CD4-positive, alpha-beta T cell treated with Interleukin-15 for 1 hour (primary cell): Measurements from ENCODE around the gene PPIC.

Experiments
- DNase-seq: peaks from one replicate; pipeline ENCODE4 v3.0.0-alpha.2; 2020

PPIC gene

GRCh38 chr5:123036391-123037103 is at the start of gene PPIC:
PPIC (minus strand) TSS chr5:123036725; CDS start chr5:123036625, 100 bp downstream.
- DNase-seq: no peak

GRCh38 chr5:123085638-123086286 is 49.2 kb upstream of the PPIC start:
- no peak for DNase-seq

- no peak for DNase-seq
Observed at GRCh38 chr5:123084730-123085605, 48.4 kb upstream of the PPIC start.

GRCh38 chr5:123083298-123083697 is 46.8 kb upstream of the PPIC start:
- DNase-seq: no peak

DNA sequence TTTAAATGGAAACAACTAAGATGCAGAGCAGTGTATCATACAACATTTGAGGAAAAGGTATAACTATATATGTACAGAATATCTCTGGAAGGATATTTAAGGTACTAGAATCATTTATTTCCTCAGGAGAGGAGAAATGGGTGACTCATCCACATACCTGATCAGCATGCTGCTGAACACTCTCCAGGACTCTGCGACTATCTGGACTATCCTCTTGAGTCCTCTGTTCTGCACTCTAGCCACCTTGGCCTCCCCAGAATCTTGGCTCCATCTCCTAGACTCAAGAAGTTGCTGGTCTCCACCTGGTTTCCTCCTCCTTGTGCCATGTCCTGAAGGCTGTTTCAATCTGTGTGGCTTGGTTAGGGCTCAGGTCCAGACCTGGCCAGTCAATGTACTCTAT is 43.7 kb upstream of the PPIC start:
- no peak for DNase-seq

GRCh38 chr5:123075521-123076163 is 39.1 kb upstream of the PPIC start:
- no peak for DNase-seq

DNA sequence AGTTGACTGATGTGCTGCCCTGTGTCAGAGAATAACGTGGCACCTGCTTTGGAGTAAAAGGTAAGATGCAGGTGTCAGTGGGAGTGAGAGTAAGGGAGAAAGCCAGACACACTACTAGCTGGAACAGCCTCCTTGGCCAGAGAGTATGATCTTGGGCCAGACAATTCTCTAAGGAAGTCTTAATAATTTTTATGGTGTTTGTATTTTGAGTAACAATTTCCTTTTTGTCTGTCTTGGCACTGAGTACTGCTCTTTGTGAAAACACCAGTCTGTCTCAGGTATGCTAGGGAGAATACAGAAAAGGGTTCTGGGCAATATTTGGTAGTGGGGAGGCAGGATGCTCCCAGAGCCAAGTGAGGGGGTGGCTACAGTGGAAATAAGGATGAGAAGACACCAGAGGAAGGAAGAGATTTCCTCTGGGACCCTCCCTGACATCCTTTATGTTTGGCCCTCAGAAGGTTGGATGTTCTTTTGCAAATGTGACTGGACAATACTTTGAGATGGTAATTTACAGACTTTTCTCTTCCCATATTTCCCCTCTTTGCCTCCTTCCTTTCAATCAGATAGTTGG is 31.9 kb upstream of the PPIC start:
- no peak for DNase-seq

- no peak for DNase-seq
Observed at GRCh38 chr5:123066016-123066415, 29.5 kb upstream of the PPIC start.

DNA sequence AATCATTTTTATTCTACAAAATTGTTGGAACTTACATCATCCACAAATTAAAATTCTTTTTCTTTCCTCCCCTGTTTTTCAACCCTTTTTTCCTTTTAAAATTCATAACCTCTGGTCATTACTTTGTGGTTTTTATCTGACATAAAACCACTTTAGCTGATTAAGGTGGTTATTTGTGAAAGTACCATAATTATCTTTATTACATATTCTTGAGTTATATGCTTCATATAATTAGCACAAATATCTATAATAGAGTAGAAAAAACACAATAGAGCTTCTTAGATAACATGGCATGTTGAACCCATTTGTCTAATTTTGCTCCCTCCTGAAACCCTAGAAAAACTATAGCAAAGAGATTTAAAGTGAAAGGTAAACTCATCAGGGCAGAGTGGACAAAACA is 22.9 kb upstream of the PPIC start:
- no peak for DNase-seq

DNA sequence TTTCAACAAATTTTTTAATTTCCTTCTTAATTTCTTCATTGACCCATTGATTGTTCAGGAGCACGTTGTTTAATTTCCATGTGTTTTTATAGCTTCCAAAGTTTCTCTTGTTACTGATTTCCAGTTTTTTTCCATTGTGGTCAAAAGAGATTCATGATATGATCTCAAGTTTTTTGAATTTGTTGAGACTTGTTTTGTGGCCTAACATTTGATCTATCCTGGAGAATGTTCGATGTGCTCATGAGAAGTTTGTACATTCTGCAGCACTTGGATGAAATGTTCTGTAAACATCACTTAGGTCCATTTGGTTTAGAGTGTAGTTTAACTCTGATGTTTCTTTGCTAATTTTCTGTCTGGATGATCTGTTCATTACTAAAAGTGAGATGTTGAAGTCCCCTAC is 14.7 kb upstream of the PPIC start:
- no peak for DNase-seq

GRCh38 chr5:123047706-123048105 is 11.2 kb upstream of the PPIC start:
- no peak for DNase-seq

DNA sequence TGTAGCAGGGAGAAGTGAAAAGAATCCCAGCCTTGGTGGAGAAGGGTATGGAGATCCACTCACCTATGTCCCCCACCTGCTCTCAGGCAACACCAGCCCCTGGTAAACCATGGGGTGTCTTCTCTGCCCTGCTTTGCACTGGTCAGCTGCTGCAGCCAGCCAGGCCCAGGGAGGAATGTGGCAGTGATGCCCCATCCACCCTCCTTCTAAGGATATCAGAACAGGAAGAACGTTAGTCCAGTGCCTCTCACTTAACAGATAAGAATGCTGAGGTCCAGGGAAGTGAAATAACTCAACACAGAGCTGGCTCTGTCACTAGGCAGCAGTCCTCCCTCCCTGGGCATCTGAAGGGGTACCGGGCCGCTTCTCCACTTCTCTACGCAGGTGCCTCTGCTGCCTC is 9.7 kb upstream of the PPIC start:
- DNase-seq: no peak

DNA sequence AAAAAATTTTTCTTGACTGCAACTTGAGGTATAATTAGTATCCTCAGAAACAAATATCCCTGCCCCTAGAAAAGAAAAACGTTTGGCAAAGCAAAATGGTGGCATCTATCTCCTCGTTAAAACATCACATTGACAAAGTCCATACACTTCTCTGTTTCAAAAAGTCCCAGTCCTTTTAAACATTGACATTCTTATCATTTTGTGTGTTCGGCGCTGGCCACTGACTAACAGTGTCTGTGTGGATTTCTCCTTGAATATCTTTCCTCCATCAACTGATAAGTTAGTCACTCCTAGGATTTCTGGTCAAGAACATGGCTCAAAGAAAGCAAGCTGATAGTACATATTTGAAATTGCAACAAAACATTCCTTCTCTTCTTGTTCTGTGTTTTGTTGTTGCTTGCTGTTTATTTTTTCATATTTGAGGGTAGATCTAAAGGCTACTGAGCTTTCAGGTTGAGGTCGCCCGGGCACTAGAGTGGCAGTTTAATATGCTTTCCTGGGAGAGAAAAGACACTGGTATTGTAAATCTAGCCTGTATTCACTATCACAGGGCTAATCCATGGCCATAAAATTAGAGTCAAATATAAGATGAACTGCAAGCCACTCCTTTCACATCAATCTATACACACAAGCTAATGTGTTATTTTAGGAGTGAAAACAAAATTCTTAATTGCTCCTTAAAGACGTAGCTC is 8.5 kb upstream of the PPIC start:
- DNase-seq: no peak

DNA sequence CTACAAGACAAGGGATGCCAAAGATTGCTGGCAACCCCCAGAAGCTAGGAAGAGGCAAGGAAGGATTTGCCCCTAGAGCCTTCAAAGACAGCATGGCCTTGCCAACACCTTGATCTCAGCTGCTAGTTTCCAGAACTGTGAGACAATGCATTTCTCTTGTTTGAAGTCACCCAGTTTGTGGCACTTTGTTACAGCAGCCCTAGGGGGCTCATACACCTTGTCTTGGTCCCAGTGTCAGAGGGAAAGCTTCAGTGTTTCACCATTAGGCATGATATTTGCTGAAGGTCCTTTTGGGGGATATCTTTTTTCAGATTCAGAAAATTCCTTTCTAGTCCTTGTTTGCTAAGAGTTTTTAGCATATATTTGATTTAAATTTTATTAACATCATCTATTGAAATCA is 3.1 kb upstream of the PPIC start:
- no peak for DNase-seq

- no peak for DNase-seq
Observed at GRCh38 chr5:123037104-123037418, 536 bp upstream of the PPIC start.

DNA sequence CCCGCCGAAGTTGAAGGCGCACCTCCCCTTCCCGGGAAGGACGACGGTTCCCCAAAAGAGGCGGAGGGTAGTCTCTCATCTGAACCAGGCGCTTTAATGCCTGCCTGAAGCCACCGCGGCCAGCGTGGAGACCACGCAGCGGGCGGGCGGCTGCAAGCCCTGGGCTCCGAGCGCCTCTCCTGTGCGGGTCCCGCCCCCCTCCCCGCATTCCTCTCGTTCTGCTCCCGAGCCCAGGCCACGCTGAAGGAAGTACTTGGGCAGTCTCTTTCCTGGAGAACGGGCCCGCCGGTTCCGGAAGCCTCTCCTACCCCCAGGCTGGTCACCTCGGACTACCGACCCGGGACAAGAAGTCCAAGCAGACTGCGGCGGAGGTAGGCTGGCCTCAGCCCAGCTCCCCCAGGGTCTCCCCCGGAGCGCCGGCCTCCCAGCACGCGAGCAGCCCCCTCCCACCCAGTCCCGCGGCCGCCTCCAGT is 571 bp downstream of the PPIC start:
- DNase-seq: no peak

DNA sequence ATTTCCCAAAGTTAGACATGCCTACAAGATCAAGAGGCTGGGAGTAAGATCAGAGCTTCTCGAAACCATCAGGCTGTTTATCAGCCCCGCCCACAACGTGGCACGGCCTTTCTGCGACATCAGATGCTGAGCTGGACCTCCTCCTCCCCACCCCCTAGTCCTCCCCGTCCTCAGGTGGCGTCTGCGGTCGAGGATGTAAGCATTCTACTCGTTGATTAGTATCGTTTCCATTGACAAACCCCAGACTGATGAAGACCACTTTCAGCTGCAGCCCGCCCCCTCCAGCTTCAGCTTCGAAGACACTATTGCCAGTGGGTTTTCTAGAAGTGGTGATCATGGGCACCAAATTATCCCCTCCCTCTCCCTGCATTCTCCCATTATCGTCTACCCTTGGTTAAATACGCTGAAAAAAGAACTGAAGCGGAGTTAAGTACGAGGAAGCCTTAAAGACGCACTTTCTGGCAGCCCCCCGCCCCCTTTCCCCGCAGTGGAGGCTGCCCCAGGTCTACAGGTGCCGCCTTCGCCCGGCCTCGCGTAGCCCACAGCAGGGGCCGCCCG is 1.1 kb downstream of the PPIC start:
- DNase-seq: no peak

- DNase-seq: no peak
Observed at GRCh38 chr5:123033157-123033671, 3.3 kb downstream of the PPIC start.

DNA sequence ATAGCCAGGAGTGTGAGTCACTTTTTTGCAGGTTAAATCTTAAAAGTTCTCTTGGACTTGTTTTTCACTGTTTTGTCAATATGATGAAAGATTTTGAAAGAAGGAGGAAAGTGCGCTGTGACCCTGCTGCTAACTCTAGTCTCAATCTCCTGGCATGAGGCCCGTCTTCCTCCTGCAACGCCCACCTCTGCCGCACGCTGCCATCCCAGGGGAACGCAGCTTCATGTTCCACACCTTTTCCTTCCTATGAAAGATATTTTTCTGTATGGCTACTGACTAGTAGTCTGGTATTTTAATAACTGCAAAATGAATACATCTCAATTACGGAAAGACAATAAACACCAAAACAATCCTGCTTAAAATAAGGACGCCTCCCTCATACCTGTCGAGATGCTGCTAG is 8.3 kb downstream of the PPIC start:
- DNase-seq: no peak

DNA sequence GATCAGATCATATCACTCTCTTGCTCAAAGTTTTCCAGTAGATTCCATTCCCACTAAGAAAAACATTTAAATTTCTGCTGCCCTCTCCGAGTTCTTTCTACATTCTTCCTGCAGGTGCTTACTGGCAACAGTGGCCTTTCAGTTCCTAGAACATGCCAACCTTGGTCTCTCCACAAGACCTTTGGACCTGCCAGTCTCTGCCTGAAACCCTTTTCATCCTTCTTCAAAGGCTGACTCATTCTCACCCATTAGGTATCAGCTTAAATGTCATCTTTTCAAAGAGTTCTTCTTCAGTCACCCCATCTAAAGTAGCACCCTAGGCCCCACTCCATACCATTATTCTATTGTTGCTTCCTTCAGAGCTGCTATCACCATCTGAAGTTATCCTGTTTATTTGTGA is 21.8 kb downstream of the PPIC start:
- DNase-seq: no peak

- DNase-seq: no peak
Observed at GRCh38 chr5:123012321-123012720, 24.2 kb downstream of the PPIC start.

DNA sequence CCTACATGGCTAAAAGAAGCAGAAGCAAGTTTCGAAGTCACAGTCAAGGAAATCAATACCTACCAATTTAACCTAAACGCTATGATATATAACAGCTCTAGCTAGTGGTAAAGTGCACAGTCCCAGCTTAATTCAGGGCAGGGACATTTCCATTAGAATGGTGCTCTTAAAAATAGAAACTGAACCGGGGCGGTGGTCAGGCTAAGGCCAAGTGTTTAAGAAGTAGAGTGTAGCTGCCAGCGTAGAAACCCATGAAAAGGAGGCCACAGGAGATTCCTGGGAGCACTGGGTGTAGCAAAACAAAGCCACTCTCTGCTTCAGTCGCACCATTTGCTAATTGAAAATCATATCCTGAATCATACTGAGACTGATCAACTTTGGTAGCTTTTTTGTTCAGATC is 28.8 kb downstream of the PPIC start:
- DNase-seq: no peak
